ENCODE results near the gene ZDHHC8.

- TF ChIP-seq CTCF (optimal IDR thresholded peaks at IDR 0.05 in 1 of 3, IDR thresholded peaks at IDR 0.05 in 1 of 3, conservative IDR thresholded peaks at IDR 0.05 in 1 of 3; ENCODE audit: extremely low read depth in 1 of 3, insufficient read depth in 2 of 3, low read length in 3 of 3) = no peak
- TF ChIP-seq EZH2 (IDR thresholded peaks at IDR 0.05; ENCODE audit: low read length) = no peak
Measured at GRCh38 chr22:20193761-20194494, 62.3 kb downstream of the ZDHHC8 start.
